ENCODE measurements around the gene OSBP2. TPM values are rescaled to one million over a fixed set of nuclear protein-coding genes. Genes with fewer than 3 reads are reported as not detected.

OSBP2 gene
- total RNA-seq, 1 donor from 2014 or later, result 0.58 TPM

GRCh38 chr22:30752771-30753170 is 58.1 kb downstream of the OSBP2 start:
- Histone ChIP-seq H3K36me3 (no peaks in the 10 kb centered on the region), H3K9me3 (ENCODE audit: low read depth) (no peaks in the 10 kb centered on the region), H4K20me1 (ENCODE audit: low read depth) (no peaks in the 10 kb centered on the region), H3K79me2 (ENCODE audit: low read depth) (no peaks in the 10 kb centered on the region), H3K4me1 (no peaks in the 10 kb centered on the region), H3K4me3 (no peak overlapping the region), H2AFZ (replicated peaks) (no peak overlapping the region), H3K9ac (no peak overlapping the region), H3K27me3 (no peaks in the 10 kb centered on the region), H3F3A (ENCODE audit: low read depth) (no peaks in the 10 kb centered on the region), H3K27ac (no peak overlapping the region), H3K4me2 (no peak overlapping the region)
- Mint-ChIP-seq H3K27ac (no peak overlapping the region), H3K4me3 (no peak overlapping the region), H3K9me3 (peaks cover 3% of the 10 kb centered on the region), H3K4me1 (peaks cover 6% of the 10 kb centered on the region), H3K36me3 (no peaks in the 10 kb centered on the region), H3K27me3 (ENCODE audit: insufficient read depth, low read depth) (peaks cover 4% of the 10 kb centered on the region)
- TF ChIP-seq EZH2 (IDR thresholded peaks at IDR 0.05), result no peak
- no peak for TF ChIP-seq CTCF (IDR thresholded peaks at IDR 0.05)
- no peak for TF ChIP-seq EZH2phosphoT487 (IDR thresholded peaks at IDR 0.05)
- DNase-seq (ENCODE audit: low spot score), result no peak

GRCh38 chr22:30753701-30754100 is 59.0 kb downstream of the OSBP2 start:
- H3K79me2 ChIP-seq (ENCODE audit: low read depth), result no peaks in the 10 kb centered on the region
- no peak overlapping the region for H3K4me3 Mint-ChIP-seq
- no peaks in the 10 kb centered on the region for H3K36me3 ChIP-seq
- H3K9me3 ChIP-seq (ENCODE audit: low read depth), result no peaks in the 10 kb centered on the region
- peaks cover 3% of the 10 kb centered on the region for H3K9me3 Mint-ChIP-seq
- H3K27ac ChIP-seq, result no peak overlapping the region
- no peaks in the 10 kb centered on the region for H3K36me3 Mint-ChIP-seq
- peaks cover 6% of the 10 kb centered on the region for H3K4me1 Mint-ChIP-seq
- no peaks in the 10 kb centered on the region for H3F3A ChIP-seq (ENCODE audit: low read depth)
- DNase-seq (ENCODE audit: low spot score), result no peak
- H3K4me1 ChIP-seq, result no peaks in the 10 kb centered on the region
- peaks cover 6% of the 10 kb centered on the region for H3K27me3 Mint-ChIP-seq (ENCODE audit: insufficient read depth, low read depth)
- TF ChIP-seq CTCF (IDR thresholded peaks at IDR 0.05), result no peak
- no peak for TF ChIP-seq EZH2 (IDR thresholded peaks at IDR 0.05)
- no peak for TF ChIP-seq EZH2phosphoT487 (IDR thresholded peaks at IDR 0.05)
- H3K9ac ChIP-seq, result no peak overlapping the region
- H3K4me2 ChIP-seq, result no peak overlapping the region
- H4K20me1 ChIP-seq (ENCODE audit: low read depth), result no peaks in the 10 kb centered on the region
- no peaks in the 10 kb centered on the region for H3K27me3 ChIP-seq
- no peak overlapping the region for H3K4me3 ChIP-seq
- H3K27ac Mint-ChIP-seq, result no peak overlapping the region
- no peak overlapping the region for H2AFZ ChIP-seq (replicated peaks)

- H3K4me3 Mint-ChIP-seq, result no peak overlapping the region
- no peak for TF ChIP-seq EZH2 (IDR thresholded peaks at IDR 0.05)
- TF ChIP-seq EZH2phosphoT487 (IDR thresholded peaks at IDR 0.05), result no peak
- no peak for TF ChIP-seq CTCF (IDR thresholded peaks at IDR 0.05)
- H3K27ac ChIP-seq, result no peak overlapping the region
Measured at GRCh38 chr22:30754521-30754920, 59.8 kb downstream of the OSBP2 start.

More at GRCh38 chr22:30754521-30754920, 59.8 kb downstream of the OSBP2 start:
- Mint-ChIP-seq H3K27me3 (ENCODE audit: insufficient read depth, low read depth) (peaks cover 6% of the 10 kb centered on the region), H3K27ac (no peak overlapping the region), H3K4me1 (peaks cover 6% of the 10 kb centered on the region), H3K36me3 (no peaks in the 10 kb centered on the region), H3K9me3 (peaks cover 3% of the 10 kb centered on the region)
- Histone ChIP-seq H3K79me2 (ENCODE audit: low read depth) (no peaks in the 10 kb centered on the region), H3K4me2 (no peak overlapping the region), H4K20me1 (ENCODE audit: low read depth) (no peaks in the 10 kb centered on the region), H3K36me3 (no peaks in the 10 kb centered on the region), H3K27me3 (no peaks in the 10 kb centered on the region), H3K4me3 (no peak overlapping the region), H3K4me1 (no peaks in the 10 kb centered on the region), H3K9ac (no peak overlapping the region), H2AFZ (replicated peaks) (no peak overlapping the region), H3K9me3 (ENCODE audit: low read depth) (no peaks in the 10 kb centered on the region), H3F3A (ENCODE audit: low read depth) (no peaks in the 10 kb centered on the region)
- DNase-seq (ENCODE audit: low spot score), result no peak

Data from neural progenitor cell (in vitro differentiated cells).